Stomach (tissue), 4 donors: ENCODE results near the gene OOSP3.

Experiments
- CTCF ChIP-seq, 7 experiments: fragments of 450-650 bp in 4 of 7; fragments of 200-600 bp in 3 of 7; sonication (generic) in 3 of 7; IDR thresholded peaks; one replicate each; pipeline ENCODE4 v1.5.1; 2016 to 2019; ENCODE audit warnings: antibody characterized with exemption in 7 of 7, control low read depth in 2 of 7, mild to moderate bottlenecking in 1 of 7
- EP300 ChIP-seq: sonication (generic); formaldehyde crosslinking; IDR thresholded peaks from one replicate; pipeline ENCODE4 v1.6.1; 2017; ENCODE audit warnings: antibody characterized with exemption
- POLR2A ChIP-seq, 4 donors: fragments of 450-650 bp; IDR thresholded peaks; one replicate each; pipeline ENCODE4 v1.6.1; 2016; ENCODE audit warnings: antibody characterized with exemption in 4 of 4, control low read depth in 2 of 4, mild to moderate bottlenecking in 1 of 4, moderate library complexity in 1 of 4
- POLR2AphosphoS5 ChIP-seq, 3 donors: sonication (generic); formaldehyde crosslinking; IDR thresholded peaks; one replicate each; pipeline ENCODE4 v1.6.1; 2016; ENCODE audit warnings: antibody characterized with exemption in 3 of 3

- TF ChIP-seq CTCF (IDR thresholded peaks at IDR 0.05) (no peak), POLR2AphosphoS5 (IDR thresholded peaks at IDR 0.05) (no peak), POLR2A (IDR thresholded peaks at IDR 0.05) (no peak), EP300 (no peak)
Measured at GRCh38 chr11:59943997-59944714, 65.6 kb downstream of the OOSP3 start.
